NOMO-1 treated with dmso at 0.1 percent for 144 hours (cell line): ENCODE results near the gene TUBB.
A peak's percentile ranks its signal among the peaks of the same experiment; 100 is the strongest.
"Not testable (repeated sequence)": the region's sequence is repeated elsewhere in the genome, so short reads cannot be mapped to it uniquely, and the experiment has no call there.

ENCODE experiments used
- DNase-seq: peaks from one replicate; lab custom pipeline; 2025; ENCODE audit not compliant: unreplicated experiment; lab: John Stamatoyannopoulos, UW

The TUBB gene

DNA sequence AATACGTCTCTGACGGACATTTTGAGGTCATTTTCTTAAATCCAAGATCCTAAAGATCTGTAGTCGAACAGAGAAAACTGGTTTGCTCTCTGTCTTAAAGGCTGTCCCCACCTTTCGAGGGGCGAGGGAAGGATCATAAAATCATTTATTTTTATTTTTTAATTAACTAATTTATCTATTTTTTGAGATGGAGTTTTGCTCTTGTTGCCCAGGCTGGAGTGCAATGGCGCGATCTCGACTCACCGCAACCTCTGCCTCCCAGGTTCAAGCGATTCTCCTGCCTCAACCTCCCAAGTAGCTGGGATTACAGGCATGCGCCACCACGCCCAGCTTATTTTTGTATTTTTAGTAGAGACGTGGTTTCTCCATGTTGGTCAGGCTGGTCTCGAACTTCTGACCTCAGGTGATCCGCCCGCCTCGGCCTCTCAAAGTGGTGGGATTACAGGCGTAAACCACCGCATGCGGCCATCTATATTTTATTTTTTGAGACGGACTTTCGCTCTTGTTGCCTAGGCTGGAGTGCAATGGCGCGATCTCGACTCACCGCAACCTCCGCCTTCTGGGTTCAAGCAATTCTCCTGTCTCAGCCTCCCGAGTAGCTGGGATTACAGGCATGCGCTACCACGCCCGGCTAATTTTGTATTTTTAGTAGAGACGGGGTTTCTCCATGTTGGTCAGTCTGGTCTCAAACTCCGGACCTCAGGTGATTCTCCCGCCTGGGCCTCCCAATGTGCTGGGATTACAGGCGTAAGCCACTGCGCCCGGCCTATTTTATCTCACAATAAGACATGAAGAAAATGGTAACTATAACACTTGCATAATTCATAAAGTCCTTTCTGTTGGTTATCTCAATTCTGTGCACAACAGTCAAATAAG is 2.1 kb upstream of the TUBB start:
- DNase-seq: not testable (repeated sequence)

DNA sequence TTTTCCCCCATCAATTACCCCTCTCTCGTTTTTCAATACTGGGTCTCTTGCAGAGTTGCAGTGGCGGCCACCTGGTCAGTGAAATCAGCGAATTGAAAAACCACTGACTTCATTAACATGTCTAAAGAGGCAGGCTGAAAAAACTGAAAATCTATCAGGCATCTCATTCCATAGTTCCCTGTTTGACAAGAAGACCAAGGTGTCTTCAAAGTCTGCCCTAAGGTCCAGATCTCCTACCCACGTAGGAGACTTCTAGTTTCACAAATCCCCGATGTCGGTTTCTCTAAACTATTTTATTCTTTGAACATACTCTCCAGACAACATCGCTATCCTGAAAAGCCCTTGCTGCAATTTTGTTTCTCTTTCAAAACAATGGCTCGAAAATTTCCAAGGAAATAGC is 796 bp upstream of the TUBB start:
- no peak for DNase-seq

DNA sequence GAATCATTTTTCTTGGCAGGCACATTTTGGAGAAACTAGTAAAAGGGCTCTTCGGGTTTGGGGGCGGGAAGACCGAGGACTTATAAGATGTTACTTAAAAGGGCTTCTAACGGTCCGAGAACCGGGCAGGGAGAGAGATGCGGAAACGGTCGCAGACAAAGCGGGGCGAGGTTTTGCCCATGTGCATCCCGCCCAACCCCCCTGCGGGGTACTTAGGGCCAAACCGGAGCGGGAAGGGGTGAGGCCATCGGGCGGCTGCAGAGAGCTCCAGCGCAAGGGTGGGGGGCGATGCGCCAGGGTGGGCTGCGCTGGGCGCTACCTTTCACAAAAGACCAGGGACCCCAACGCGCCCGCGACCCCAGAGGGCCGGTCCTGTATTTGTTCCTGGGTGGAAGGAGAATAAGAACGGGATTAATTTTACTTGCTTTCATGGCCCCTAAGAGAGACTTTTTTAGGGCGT is 616 bp downstream of the TUBB start:
- peak; percentile 73 for DNase-seq

DNA sequence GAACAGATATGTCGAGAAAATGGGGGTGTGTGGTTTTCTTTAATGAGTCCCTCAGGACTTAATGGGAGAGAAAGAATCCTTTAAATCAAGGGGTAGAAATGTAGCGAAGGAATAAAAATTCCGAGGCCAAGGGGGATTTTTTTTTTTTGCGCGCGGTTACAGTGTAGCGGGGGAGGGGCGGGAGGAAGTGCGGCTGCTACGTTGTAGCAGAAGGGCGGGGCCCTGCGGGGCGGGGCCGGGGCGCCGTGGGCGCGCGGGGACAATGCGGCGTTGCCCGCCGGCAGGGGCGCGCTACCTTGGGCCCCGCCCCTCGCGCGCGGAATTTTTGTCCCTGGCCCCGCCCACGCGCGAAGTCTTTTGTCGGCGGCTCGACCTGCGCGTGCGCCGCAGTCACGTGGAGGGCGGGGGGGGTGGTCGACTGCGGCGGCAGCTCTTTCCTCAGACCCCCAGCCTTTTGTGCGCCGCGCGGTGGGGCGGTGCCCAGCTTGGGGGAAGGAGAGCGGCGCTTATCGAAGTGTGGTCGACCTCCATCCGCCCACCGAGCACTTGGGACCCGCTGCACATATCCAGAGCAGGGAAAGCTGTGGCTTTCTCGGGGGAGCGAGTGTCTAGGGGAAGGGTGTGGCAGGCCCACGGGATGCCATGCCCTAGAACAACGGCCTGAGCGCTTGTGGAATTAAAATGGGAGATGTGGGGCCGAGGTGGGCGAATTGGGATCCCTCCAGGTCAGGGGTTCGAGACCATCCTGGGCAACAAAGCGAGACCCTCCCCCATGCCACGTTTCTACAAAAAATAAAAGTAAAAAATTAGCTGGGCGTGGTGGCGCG is 1.3 kb downstream of the TUBB start:
- DNase-seq: peak; percentile 86

DNA sequence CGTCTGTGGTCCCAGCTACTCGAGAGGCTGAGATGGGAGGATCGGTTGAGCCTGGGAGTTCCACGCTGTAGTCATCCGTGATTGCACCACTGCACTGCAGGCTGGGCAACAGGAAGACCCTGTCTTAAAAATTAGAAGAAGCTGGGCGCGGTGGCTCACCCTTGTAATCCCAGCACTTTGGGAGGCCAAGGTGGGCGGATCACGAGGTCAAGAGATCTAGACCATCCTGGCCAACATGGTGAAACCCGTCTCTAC is 1.8 kb downstream of the TUBB start:
- DNase-seq: not testable (repeated sequence)

DNA sequence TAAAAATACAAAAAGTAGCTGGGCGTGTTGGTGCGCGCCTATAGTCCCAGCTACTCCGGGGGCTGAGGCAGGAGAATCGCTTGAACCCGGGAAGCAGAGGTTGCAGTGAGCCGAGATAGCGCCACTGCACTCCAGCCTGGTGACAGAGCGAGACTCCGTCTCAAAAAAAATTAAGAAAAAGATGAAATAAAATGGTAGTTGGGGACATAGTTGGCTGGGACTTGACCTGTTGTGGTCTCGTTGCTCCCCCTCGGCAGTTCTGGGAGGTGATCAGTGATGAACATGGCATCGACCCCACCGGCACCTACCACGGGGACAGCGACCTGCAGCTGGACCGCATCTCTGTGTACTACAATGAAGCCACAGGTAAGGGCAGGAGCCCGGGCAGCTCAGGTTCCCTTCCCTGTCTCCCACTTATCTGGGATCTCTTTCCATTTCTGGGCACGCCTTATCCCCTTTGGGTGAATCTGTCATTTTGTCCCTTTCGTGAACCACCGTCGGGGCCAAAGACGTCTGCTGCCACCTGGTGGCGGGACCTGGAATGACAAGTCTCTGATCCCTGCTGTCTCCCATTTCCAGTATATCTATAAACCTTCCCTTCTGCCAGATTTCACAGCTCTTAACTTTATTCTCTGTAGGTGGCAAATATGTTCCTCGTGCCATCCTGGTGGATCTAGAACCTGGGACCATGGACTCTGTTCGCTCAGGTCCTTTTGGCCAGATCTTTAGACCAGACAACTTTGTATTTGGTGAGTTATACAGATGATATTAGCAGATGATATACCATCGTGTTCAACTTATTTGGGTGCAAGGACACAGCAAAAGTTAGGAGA is 2.3 kb downstream of the TUBB start:
- peak; percentile 60 for DNase-seq

DNA sequence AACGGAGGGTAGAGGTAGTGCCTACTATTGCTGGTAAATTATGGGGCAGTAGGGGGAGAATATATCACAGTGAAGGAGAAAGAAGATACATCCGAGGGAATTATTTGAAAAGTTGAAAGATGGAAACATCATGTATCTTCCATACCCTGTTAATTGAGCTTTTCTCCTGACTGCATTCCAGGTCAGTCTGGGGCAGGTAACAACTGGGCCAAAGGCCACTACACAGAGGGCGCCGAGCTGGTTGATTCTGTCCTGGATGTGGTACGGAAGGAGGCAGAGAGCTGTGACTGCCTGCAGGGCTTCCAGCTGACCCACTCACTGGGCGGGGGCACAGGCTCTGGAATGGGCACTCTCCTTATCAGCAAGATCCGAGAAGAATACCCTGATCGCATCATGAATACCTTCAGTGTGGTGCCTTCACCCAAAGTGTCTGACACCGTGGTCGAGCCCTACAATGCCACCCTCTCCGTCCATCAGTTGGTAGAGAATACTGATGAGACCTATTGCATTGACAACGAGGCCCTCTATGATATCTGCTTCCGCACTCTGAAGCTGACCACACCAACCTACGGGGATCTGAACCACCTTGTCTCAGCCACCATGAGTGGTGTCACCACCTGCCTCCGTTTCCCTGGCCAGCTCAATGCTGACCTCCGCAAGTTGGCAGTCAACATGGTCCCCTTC is 3.1 kb downstream of the TUBB start:
- DNase-seq: not testable (repeated sequence)

DNA sequence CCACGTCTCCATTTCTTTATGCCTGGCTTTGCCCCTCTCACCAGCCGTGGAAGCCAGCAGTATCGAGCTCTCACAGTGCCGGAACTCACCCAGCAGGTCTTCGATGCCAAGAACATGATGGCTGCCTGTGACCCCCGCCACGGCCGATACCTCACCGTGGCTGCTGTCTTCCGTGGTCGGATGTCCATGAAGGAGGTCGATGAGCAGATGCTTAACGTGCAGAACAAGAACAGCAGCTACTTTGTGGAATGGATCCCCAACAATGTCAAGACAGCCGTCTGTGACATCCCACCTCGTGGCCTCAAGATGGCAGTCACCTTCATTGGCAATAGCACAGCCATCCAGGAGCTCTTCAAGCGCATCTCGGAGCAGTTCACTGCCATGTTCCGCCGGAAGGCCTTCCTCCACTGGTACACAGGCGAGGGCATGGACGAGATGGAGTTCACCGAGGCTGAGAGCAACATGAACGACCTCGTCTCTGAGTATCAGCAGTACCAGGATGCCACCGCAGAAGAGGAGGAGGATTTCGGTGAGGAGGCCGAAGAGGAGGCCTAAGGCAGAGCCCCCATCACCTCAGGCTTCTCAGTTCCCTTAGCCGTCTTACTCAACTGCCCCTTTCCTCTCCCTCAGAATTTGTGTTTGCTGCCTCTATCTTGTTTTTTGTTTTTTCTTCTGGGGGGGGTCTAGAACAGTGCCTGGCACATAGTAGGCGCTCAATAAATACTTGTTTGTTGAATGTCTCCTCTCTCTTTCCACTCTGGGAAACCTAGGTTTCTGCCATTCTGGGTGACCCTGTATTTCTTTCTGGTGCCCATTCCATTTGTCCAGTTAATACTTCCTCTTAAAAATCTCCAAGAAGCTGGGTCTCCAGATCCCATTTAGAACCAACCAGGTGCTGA is 3.9 kb downstream of the TUBB start:
- not testable (repeated sequence) for DNase-seq

DNA sequence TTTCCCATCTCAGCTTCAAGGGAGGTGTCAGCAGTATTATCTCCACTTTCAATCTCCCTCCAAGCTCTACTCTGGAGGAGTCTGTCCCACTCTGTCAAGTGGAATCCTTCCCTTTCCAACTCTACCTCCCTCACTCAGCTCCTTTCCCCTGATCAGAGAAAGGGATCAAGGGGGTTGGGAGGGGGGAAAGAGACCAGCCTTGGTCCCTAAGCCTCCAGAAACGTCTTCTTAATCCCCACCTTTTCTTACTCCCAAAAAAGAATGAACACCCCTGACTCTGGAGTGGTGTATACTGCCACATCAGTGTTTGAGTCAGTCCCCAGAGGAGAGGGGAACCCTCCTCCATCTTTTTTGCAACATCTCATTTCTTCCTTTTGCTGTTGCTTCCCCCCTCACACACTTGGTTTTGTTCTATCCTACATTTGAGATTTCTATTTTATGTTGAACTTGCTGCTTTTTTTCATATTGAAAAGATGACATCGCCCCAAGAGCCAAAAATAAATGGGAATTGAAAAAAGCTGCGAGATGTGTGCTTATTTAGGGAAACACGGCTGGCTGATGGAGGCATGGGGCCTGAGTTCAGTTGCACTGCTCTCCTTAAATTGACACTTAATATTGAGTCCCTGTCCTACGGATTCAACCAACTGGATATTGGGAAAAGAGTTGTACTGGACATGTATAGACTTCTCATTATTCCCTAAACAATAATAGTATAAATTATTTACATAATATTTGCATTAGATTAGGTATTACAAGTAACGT is 4.9 kb downstream of the TUBB start:
- DNase-seq: no peak

DNA sequence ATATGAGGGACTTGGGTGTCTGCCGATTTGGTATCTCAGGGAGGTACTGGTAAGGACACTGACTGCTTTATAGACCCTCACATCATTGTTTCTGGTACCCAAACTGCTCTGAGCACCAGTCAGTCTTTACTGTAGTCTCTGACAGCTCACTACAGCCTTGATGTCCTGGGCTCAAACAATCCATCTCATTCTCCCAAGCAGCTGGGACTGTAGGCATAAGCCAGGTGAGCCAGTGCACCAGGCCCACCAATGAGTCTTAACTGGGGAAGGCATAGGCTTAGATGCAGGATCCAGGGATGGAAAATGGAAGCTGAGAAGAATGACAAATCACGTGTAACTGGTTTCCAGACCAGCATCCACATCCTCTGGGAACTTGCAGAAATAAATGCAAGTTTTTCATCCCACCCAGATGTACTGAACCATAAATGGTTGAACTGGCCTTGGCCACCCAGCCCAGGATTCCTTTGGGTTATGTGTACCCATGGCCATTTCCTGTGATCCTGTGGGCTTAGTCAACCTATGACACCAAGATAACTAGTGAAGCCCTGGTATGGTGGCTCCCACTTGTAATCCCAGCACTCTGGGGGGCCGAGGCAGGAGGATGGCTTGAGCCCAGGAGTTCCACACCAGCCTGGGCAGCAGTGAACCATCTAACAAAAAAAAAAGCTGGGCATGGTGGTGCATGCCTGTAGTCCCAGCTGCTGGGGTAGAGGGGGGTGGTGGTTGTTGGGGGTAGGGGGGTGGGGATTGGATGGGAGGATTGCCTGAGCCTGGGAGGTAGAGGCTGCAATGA is 5.8 kb downstream of the TUBB start:
- DNase-seq: no peak

DNA sequence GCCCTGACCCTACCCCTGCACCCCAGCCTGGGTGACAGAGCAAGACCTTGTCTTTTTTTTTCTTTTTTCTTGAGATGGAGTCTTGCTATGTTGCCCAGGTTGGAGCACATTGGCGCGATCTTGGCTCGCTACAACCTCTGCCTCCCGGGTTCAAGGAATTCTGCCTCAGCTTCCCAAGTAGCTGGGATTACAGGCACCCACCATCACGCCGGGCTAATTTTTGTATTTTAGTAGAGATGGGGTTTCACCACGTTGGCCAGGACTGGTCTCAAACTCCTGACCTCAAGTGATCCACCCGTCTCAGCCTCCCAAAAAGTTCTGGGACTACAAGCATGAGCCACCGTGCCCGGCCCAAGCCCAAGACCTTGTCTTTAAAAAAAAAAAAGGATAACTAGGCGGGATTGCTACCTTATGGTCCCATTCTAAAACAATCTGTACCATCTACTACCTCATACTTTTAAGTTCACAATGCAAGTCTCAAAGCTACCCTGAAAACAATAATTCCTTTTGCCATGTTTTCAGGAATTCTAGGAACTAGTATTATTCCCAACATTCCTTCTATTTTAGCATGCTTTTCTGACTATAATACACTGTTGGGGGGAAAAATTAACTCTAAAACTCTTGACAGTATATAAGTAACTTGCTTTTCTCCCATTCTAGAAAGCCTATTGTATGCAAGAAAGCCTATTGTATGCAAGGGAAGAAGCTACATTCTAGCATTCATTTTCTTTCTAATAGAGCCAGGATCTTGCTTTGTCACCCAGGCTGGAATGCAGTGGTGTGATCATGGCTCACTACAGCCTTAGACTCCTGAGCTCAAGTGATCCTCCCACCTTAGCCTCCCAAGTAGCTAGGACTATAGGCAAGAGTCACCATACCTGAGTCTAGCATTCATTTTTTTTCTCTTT is 6.6 kb downstream of the TUBB start:
- DNase-seq: no peak

DNA sequence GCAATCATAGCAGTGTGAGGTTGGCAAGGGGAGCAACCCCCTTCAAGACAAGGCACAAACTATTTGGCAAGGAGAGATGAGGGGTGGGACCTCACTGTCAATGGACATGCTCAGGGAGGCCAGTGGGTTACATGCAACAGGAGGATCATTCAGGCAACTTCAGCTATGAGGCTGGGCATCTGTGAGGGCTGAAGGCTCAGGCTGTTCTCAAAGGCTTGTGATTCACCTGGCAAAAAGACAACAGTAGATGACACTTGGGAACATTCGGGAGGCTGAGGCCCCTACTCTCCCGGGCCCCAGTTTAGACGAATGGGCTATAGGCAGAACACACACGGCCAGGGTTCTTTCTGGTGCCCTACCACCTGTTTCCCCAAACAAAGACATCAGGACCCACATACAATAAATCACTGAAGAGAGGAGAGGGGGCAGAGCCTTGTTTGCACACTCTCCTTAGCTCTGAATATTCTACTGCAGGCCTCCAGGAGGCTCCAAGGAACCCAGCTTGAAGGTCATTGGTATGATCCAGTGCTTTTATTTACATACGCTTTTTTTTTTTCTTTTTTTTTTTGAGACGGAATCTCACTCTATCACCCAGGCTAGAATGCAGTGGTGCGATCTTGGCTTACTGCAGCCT is 7.9 kb downstream of the TUBB start:
- DNase-seq: no peak

DNA sequence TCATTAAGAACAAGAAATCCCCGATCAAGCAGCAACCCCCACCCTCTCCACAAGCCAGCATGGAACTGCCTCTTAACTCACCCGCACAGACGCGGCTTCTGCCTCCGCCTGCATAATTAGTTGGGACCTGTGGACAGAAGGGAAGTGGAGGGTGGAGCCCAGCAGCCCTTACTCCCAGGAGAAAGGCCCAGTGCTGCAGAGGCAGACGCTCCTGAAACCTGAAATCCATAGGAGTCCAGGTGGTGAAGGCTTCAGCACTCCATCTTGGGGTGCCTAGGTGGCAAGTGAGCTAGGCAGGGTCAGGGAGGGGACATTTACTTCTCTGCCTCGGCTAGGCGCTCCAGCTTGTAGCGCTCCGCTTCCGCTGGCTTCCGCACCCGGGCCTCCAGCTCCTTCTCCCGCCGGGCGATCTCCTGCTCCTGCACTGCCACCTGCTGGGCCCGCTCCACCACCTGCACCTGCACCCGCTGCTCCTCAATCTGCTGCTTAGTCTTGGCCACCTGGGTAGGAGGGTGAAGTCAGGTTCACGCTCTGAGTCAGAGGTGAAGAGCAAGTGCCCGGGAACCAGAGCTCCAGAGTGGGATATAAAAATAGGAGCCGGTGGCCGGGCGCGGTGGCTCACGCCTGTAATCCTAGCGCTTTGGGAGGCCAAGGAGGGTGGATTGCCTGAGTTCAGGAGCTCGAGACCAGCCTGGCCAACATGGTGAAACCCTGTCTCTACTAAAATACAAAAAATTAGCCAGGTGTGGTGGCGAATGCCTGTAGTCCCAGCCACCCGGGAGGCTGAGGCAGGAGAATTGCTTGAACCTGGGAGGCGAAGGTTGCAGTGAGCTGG is 10.7 kb downstream of the TUBB start:
- DNase-seq: no peak

DNA sequence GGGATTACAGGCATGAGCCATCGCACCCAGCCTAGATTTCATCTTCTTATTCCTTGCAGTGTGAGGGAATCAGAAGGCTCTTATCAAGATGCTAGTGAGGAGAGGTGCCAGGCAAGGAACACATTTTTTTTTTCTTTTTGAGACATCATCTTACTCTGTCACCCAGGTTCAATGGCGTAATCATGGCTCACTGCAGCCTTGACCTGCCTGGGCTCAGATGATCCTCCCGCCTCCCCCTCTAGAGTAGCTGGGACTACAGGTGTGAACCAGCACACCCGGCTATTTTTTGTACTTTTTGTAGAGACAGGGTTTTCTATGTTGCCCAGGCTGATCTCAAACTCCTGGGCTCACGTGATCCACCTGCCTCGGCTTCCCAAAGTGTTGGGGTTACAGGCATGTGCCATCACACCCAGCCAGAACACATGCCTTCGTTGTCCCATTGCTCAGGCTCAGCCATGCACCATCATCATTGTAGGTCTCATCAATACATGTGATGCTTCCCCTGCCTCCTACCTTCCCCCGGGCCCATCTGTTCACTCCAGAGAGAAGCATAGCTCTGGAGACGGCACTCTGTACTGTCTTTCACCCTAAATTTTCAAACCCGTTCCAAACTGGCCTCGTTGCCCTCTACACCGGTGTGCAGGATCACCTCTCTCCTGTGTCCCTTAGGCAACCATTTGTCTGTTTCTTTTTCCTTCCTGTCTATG is 12.2 kb downstream of the TUBB start:
- no peak for DNase-seq

DNA sequence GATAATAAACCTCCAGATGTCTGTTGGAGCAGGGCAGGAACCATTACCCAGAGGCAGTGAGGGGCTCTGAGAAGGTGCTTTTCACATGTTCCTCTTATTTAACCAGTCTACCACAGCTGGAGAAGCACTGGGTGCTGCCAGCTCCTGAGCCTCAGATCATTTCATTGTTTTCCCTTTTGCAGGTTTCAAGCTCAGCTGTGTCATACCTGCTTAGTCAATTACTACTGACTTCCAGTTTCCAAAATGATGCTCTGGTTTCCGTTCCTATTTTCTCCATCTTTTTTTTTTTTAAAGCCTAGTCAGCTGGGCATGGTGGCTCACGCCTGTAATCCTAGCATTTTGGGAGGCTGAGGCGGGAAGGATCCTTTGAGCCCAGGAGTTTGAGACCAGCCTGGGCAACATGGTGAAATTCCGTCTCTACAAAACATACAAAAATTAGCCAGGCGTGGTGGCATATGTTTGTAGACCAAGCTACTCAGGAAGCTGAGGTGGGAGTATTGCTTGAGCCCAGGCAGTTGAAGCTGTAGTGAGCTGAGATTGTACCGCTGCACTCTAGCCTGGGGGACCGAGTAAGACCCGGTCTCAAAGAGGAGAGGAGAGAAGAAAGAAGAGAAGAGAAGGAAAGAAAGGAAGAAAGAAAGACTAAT is 15.6 kb downstream of the TUBB start:
- no peak for DNase-seq
